Measurements from ENCODE around the gene TACR2. TPM values are rescaled to one million over a fixed set of nuclear protein-coding genes. Genes with fewer than 3 reads are reported as not detected.

TACR2 gene
- total RNA-seq, 2 donors from 2014 or later, result 0.24 to 0.41 TPM

DNA sequence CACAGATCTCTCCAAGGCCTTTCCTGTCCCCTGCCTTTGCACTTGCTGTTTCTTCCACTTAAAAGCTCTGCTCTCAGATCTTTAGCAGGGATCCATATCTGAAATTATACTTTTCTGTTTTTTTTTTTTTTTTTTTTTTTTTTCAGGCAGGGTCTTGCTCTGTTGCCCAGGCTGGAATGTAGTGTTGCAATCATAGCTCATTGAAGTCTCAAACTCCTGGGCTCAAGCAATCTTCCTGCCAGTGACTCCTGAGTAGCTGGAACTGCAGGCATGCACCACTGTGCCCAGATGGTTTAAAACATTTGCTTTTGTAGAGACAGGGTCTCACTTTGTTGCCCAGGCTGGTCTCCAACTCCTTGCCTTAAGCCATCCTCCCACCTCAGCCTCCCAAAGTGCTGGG, 29.5 kb upstream of the TACR2 start:
- TF ChIP-seq, protein P1, sequence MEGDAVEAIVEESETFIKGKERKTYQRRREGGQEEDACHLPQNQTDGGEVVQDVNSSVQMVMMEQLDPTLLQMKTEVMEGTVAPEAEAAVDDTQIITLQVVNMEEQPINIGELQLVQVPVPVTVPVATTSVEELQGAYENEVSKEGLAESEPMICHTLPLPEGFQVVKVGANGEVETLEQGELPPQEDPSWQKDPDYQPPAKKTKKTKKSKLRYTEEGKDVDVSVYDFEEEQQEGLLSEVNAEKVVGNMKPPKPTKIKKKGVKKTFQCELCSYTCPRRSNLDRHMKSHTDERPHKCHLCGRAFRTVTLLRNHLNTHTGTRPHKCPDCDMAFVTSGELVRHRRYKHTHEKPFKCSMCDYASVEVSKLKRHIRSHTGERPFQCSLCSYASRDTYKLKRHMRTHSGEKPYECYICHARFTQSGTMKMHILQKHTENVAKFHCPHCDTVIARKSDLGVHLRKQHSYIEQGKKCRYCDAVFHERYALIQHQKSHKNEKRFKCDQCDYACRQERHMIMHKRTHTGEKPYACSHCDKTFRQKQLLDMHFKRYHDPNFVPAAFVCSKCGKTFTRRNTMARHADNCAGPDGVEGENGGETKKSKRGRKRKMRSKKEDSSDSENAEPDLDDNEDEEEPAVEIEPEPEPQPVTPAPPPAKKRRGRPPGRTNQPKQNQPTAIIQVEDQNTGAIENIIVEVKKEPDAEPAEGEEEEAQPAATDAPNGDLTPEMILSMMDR (IDR thresholded peaks at IDR 0.05), result no peak
- Histone ChIP-seq H3K27me3 (no peaks in the 10 kb centered on the region), H3K27ac (no peak overlapping the region), H3K4me3 (no peak overlapping the region), H3K4me1 (peaks cover 0 to 15% of the 10 kb centered on the region in 2 donors), H3K36me3 (no peaks in the 10 kb centered on the region), H3K9me3 (no peaks in the 10 kb centered on the region)
- no peak for DNase-seq (ENCODE audit: low spot score)

DNA sequence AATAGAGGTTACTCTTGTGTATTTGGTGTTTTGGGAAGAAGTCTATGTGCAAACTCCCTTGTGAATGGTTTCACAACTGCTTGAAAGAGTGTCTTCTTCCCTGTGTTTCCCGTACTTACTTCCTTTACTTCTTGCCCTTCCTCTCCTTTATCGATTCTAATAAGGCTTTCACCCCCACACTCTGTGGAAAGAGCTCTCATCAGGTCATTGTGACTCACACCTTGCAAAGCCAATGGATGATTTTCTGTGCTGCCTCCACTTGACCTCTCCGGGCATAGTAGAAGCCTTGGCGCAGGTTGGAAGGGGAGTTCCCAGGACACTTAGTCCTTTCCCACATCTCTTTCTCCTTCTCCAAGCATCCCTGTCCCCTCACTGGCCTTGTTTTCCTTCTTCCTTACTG, 28.3 kb upstream of the TACR2 start:
- no peak for DNase-seq (ENCODE audit: low spot score)
- Histone ChIP-seq H3K4me1 (peaks cover 0 to 6% of the 10 kb centered on the region in 2 donors), H3K36me3 (no peaks in the 10 kb centered on the region), H3K9me3 (no peaks in the 10 kb centered on the region), H3K27ac (no peak overlapping the region), H3K4me3 (no peak overlapping the region), H3K27me3 (no peaks in the 10 kb centered on the region)
- TF ChIP-seq, protein P1 (IDR thresholded peaks at IDR 0.05), result no peak

DNA sequence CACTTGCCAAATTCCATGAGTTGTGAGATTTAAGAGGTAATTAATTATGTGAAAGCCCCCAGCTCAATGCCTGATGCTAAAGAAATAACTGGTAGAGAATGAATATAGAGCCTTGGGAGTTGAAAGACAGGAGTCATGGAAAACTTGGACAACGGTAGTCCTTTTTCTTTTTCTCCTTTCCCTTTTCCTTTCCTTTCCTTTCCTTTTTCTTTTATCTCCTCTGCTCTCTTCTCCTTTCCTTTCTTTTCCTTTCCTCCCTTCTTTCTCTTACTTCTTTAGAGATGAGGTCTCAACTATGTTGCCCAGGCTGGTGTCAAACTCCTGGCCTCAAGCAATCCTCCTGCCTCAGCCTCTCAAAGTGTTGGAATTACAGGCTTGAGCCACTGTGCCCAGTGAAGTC, 26.6 kb upstream of the TACR2 start:
- DNase-seq (ENCODE audit: low spot score), result no peak
- no peak overlapping the region for H3K27ac ChIP-seq
- peaks cover 0 to 16% of the 10 kb centered on the region in 2 donors for H3K4me1 ChIP-seq
- H3K27me3 ChIP-seq, result no peaks in the 10 kb centered on the region
- no peaks in the 10 kb centered on the region for H3K36me3 ChIP-seq
- TF ChIP-seq, protein P1 (IDR thresholded peaks at IDR 0.05), result no peak
- H3K9me3 ChIP-seq, result no peaks in the 10 kb centered on the region
- no peak overlapping the region for H3K4me3 ChIP-seq

DNA sequence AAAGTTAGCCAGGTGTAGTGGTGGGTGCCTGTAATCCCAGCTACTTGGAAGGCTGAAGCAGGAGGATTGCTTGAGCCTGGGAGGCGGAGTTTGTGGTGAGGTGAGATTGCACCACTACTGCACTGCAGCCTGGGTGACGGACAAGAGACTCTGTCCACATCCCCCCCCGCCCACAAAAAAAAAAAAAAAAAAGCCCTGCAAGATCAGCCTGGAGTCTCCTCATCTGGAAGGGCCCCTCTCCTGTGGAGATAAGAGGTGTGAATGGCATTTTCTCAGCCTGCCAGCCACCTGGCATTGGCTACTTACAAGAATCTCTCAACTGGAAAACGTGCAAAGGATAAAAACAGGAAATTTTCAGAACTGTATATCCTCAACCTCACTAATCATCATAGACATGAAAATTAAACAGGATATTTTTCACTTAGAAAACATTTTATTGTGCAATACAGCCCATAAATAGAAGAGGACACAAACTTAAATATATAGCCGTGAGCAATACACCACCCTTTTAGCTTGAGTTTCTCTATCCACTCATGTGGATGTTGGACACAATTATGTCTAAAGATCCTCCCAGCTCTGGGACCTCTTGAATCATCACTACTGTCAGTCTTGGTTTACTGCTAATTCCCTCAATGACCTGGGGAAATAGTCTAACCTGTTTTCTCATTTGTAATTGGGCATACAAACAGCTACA, 23.2 kb upstream of the TACR2 start:
- Histone ChIP-seq H3K27me3 (no peaks in the 10 kb centered on the region), H3K4me3 (no peak overlapping the region), H3K9me3 (no peaks in the 10 kb centered on the region), H3K27ac (no peak overlapping the region), H3K36me3 (no peaks in the 10 kb centered on the region), H3K4me1 (peaks cover 0 to 21% of the 10 kb centered on the region in 2 donors)
- DNase-seq (ENCODE audit: low spot score), result no peak
- TF ChIP-seq, protein P1 (IDR thresholded peaks at IDR 0.05), result no peak

DNA sequence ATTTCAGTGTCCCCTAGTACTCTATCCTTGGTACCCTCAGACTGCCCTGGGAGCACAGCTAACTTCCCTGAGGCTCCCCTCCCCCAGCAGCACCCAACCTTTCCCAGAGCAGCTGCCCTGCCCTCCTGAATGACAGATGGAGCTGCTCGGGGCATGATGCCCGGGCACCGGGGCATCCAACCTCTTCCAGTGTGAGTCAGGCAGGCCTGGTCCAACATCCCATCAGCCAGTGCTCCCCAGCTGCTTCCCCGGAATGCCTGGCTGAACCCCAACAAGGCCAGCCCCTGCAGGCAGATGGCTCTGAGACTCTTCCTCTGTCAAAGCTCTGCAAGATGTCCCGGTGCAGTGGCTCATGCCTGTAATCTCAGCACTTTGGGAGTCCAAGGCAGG, 22.6 kb upstream of the TACR2 start:
- no peak overlapping the region for H3K4me3 ChIP-seq
- no peaks in the 10 kb centered on the region for H3K9me3 ChIP-seq
- H3K27me3 ChIP-seq, result no peaks in the 10 kb centered on the region
- no peak overlapping the region for H3K27ac ChIP-seq
- no peak for DNase-seq (ENCODE audit: low spot score)
- H3K4me1 ChIP-seq, result peaks cover 0 to 21% of the 10 kb centered on the region in 2 donors
- TF ChIP-seq, protein P1 (IDR thresholded peaks at IDR 0.05), result no peak
- H3K36me3 ChIP-seq, result no peaks in the 10 kb centered on the region

Measured in right atrium auricular region (tissue), 2 donors.